ENCODE measurements around the gene RTKN2. TPM values are rescaled to one million over a fixed set of nuclear protein-coding genes. Genes with fewer than 3 reads are reported as not detected.

RTKN2 gene
- polyA plus RNA-seq, 1 experiment, result 1.4 TPM

- no peaks in the 10 kb centered on the region; the same call in 1 of the 2 replicates for H3K9me3 ChIP-seq (ENCODE audit: control insufficient read depth, insufficient read depth, low read length)
- H3K27me3 ChIP-seq (ENCODE audit: control insufficient read depth, insufficient read depth, low read length), result peaks cover 6% of the 10 kb centered on the region
- no peak for DNase-seq (ENCODE audit: low read depth, low spot score)
- no peak overlapping the region for H3K27ac ChIP-seq (ENCODE audit: low read depth, low read length)
- ChIA-PET POLR2A (no interaction called here), CTCF (no interaction called here)
- H3K4me3 ChIP-seq (ENCODE audit: low read depth, low read length), result no peak overlapping the region
- TF ChIP-seq, protein P1, sequence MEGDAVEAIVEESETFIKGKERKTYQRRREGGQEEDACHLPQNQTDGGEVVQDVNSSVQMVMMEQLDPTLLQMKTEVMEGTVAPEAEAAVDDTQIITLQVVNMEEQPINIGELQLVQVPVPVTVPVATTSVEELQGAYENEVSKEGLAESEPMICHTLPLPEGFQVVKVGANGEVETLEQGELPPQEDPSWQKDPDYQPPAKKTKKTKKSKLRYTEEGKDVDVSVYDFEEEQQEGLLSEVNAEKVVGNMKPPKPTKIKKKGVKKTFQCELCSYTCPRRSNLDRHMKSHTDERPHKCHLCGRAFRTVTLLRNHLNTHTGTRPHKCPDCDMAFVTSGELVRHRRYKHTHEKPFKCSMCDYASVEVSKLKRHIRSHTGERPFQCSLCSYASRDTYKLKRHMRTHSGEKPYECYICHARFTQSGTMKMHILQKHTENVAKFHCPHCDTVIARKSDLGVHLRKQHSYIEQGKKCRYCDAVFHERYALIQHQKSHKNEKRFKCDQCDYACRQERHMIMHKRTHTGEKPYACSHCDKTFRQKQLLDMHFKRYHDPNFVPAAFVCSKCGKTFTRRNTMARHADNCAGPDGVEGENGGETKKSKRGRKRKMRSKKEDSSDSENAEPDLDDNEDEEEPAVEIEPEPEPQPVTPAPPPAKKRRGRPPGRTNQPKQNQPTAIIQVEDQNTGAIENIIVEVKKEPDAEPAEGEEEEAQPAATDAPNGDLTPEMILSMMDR (IDR thresholded peaks at IDR 0.05; ENCODE audit: low read depth, low read length), result no peak
Observed at GRCh38 chr10:62306663-62307062, 38.0 kb upstream of the RTKN2 start.

GRCh38 chr10:62305813-62306212 is 37.2 kb upstream of the RTKN2 start:
- CTCF ChIA-PET, result no interaction called here
- TF ChIP-seq, protein P1 (IDR thresholded peaks at IDR 0.05; ENCODE audit: low read depth, low read length), result no peak
- no peak overlapping the region for H3K4me3 ChIP-seq (ENCODE audit: low read depth, low read length)
- no peak overlapping the region for H3K27ac ChIP-seq (ENCODE audit: low read depth, low read length)
- H3K27me3 ChIP-seq (ENCODE audit: control insufficient read depth, insufficient read depth, low read length), result peaks cover 3% of the 10 kb centered on the region
- H3K9me3 ChIP-seq (ENCODE audit: control insufficient read depth, insufficient read depth, low read length), result no peaks in the 10 kb centered on the region; the same call in 1 of the 2 replicates
- POLR2A ChIA-PET, result no interaction called here
- no peak for DNase-seq (ENCODE audit: low read depth, low spot score)

DNA sequence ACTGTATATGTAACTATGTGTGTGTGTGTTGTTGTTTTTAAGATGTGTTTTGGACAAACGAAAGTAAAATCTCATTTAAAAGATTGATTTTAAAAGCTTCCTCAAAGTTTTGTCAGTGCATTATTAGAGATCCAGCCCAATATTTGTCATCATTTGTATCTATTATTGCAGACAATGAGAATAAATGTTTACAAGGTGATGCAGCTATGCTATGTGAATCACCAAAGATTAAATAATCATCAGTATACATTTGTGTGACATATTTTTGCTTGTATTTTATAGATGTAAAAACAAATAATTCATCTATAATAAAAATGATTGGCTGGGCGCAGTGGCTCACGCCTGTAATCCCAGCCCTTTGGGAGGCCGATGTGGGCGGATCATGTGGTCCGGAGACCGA is 35.3 kb upstream of the RTKN2 start:
- CTCF ChIA-PET, result no interaction called here
- Histone ChIP-seq H3K27ac (ENCODE audit: low read depth, low read length) (no peak overlapping the region), H3K27me3 (ENCODE audit: control insufficient read depth, insufficient read depth, low read length) (no peaks in the 10 kb centered on the region), H3K9me3 (ENCODE audit: control insufficient read depth, insufficient read depth, low read length) (no peaks in the 10 kb centered on the region; the same call in 1 of the 2 replicates), H3K4me3 (ENCODE audit: low read depth, low read length) (no peak overlapping the region)
- DNase-seq (ENCODE audit: low read depth, low spot score), result no peak
- TF ChIP-seq, protein P1 (IDR thresholded peaks at IDR 0.05; ENCODE audit: low read depth, low read length), result no peak
- POLR2A ChIA-PET, result no interaction called here

DNA sequence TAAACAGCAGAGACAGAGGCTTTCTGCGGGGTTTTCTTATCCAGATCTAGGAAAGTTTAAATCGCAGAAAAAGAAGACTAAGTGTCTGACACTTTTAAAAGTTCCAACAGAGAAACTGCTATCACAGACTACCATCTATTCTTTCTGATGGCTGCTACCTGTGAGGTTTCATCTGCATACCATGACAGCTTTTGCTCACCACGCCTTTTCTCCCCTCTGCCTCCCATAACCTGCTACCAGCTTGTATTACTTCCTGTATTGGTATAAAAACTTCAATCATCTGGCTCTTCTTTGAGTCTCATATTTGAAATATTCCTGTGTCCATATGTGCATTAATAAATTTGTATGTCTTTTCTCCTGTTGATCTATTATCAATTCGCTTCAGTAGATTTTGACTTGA is 34.1 kb upstream of the RTKN2 start:
- H3K27ac ChIP-seq (ENCODE audit: low read depth, low read length), result no peak overlapping the region
- TF ChIP-seq, protein P1 (IDR thresholded peaks at IDR 0.05; ENCODE audit: low read depth, low read length), result no peak
- no peaks in the 10 kb centered on the region; the same call in 1 of the 2 replicates for H3K9me3 ChIP-seq (ENCODE audit: control insufficient read depth, insufficient read depth, low read length)
- H3K27me3 ChIP-seq (ENCODE audit: control insufficient read depth, insufficient read depth, low read length), result no peaks in the 10 kb centered on the region
- ChIA-PET CTCF (interaction anchor here (0.6 kb wide), 1 partner anchor 550 kb away, joined by 3 read pairs; no protein-coding TSS in a partner anchor), POLR2A (no interaction called here)
- no peak for DNase-seq (ENCODE audit: low read depth, low spot score)
- no peak overlapping the region for H3K4me3 ChIP-seq (ENCODE audit: low read depth, low read length)

DNA sequence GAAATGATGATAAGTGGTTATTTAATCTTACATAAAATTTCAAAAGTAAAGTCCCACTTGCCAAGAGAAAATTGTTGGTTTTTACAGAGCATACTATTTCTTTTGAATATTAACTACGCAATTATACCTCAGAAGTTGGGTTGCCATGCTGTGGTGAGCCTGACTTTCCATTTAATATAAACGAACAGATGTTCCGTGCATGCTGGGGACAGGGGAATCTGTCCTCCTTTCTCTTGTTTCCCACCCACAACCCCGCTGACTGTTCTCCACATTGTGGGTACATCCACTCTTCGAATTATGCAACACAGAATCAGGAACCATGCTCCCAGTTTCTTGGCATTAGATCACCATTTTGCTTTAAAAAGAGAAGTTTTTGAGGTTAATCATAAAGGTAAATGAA is 29.2 kb upstream of the RTKN2 start:
- H3K4me3 ChIP-seq (ENCODE audit: low read depth, low read length), result no peak overlapping the region
- H3K9me3 ChIP-seq (ENCODE audit: control insufficient read depth, insufficient read depth, low read length), result no peaks in the 10 kb centered on the region
- ChIA-PET CTCF (no interaction called here), POLR2A (no interaction called here)
- no peak for DNase-seq (ENCODE audit: low read depth, low spot score)
- H3K27ac ChIP-seq (ENCODE audit: low read depth, low read length), result no peak overlapping the region
- peaks cover 3% of the 10 kb centered on the region for H3K27me3 ChIP-seq (ENCODE audit: control insufficient read depth, insufficient read depth, low read length)
- TF ChIP-seq, protein P1 (IDR thresholded peaks at IDR 0.05; ENCODE audit: low read depth, low read length), result no peak

Measured in AG04450 (cell line).